Measurements from ENCODE around the gene MIAT.

- TF ChIP-seq FOXA1 (IDR thresholded peaks at IDR 0.05) (no peak), LEF1 (IDR thresholded peaks at IDR 0.05; ENCODE audit: borderline replicate concordance) (no peak), SP1 (IDR thresholded peaks at IDR 0.05) (no peak), TARDBP (IDR thresholded peaks at IDR 0.05) (no peak), SUZ12 (IDR thresholded peaks at IDR 0.05) (no peak), ZNF384 (IDR thresholded peaks at IDR 0.05) (no peak), NFRKB (IDR thresholded peaks at IDR 0.05) (no peak), FOXM1 (IDR thresholded peaks at IDR 0.05; ENCODE audit: borderline replicate concordance) (no peak), CTBP1 (IDR thresholded peaks at IDR 0.05; ENCODE audit: borderline replicate concordance) (no peak), BHLHE40 (IDR thresholded peaks at IDR 0.05; ENCODE audit: borderline replicate concordance) (no peak), ARNT (IDR thresholded peaks at IDR 0.05) (no peak), FOXK2 (IDR thresholded peaks at IDR 0.05) (no peak)
Measured at GRCh38 chr22:26660961-26661578, 3.7 kb downstream of the MIAT start.

Data from HEK293T (cell line).